ENCODE measurements around the gene PALD1.

- TF ChIP-seq CTCF (IDR thresholded peaks at IDR 0.05) (no peak), POLR2A (IDR thresholded peaks at IDR 0.05) (no peak)
Measured at GRCh38 chr10:70558295-70558694, 79.7 kb downstream of the PALD1 start.

Data from suprapubic skin (tissue), 3 donors.